Measurements from ENCODE around the gene AADAC.
"Not testable (repeated sequence)": the region's sequence is repeated elsewhere in the genome, so short reads cannot be mapped to it uniquely, and the experiment has no call there.

The AADAC gene

DNA sequence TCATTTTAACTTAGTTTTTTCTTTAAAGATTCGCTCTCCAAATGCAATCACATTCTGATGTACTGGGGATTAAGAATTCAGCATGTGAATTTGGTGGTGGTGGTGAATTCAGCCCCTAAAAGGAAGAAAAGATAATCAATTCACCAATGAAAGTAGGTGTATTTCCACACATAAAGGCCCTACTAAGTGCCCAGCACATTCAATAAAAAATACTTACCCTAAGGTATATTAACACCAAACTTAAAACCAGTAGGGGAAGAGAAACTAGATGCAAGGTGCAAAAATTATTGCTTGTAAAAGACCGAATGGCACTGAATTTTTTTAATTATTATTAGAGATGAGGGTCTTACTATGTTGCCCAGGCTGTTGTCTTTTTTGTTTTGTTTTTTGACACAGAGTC lies 42.7 kb downstream of the AADAC start:
- no peak for DNase-seq (ENCODE audit: low read depth in 3 of 3)

- DNase-seq (ENCODE audit: low read depth in 3 of 3), result no peak
Measured at GRCh38 chr3:151859233-151859673, 45.3 kb downstream of the AADAC start.

DNA sequence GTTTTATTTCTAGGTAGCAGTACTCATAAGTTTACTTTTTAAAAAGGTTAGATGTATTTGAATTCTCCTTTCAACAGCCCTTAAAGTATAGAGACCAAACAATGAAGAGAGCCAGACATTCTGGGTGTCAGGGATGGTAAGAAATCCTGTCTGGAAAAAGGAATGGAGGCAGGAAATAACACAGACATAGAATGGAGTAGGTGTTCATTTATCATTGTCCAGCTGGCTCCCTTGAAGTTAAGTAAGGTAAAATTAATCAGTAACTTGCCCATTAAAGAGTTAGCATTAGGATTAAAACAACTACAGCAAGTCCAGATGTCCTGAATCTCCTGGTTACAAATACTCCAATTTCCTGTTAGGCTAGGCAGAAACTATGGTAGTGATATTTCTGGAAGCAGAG lies 46.0 kb downstream of the AADAC start:
- DNase-seq (ENCODE audit: low read depth in 3 of 3), result no peak

- DNase-seq (ENCODE audit: low read depth in 3 of 3), result no peak
Measured at GRCh38 chr3:151863611-151864010, 49.7 kb downstream of the AADAC start.

DNA sequence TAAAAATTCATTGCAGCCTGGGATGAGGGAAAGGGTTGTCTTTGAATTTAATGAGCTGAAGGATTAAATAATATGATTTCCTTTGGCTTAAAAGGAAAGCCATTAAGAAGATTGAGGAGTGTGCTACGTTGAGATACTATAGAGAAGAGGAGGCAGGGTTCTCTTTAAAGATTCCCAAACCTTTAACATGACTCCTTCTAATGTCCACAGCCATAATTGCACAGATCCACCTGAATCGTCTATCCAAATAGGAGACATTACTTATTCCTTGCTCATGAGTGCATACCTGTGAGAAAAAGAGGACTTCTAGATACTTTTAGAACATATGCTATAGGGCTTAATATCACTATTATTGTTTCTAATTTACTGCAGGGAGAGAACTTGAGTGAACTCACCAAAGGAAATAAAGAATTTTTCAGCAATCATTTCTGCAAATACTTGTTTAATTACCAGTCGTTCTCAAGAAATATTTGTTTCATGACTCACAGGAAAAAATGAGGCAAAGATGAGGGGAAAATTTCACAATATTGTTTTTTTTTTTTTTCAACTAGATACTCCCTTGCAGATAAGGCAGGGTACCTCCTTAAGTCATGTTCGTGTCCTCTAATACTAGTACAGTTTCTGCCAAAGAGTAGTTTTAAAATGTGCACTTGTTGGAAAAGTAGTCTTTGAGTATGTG lies 50.6 kb downstream of the AADAC start:
- no peak for DNase-seq (ENCODE audit: low read depth in 3 of 3)

DNA sequence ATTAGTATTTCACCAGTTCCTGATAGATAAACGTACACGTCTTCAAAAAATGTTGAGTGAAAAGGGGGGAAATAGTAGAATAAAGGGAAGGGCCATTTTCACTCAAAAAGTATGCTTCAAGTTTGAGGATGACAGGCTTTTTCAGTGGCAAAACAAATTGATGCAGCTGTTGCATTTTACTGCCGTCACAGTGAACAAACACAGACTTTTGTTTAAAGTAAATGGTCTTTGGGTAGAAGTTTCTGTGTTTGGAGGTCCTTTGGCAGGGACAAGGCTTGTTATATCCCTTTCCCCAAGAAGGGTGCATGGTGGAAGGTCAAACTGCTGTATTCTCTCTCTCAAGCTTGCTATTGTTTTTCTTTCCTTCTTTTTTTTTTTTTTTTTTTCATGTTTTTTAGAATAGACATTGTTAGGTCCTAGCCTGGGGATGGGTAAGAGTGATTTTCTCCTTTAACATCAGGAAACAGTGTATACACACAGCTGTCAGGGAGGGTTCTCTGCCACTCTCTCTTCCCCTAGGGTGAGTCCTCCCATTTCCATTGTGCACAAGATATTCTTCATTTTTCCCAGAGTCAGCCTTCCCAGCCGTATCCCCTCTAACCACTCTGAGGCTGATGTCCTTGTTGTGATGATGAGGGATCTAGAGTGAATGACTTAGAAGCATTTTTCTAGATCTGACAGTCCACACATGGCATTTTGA lies 52.9 kb downstream of the AADAC start:
- no peak for DNase-seq (ENCODE audit: low read depth in 3 of 3)

DNA sequence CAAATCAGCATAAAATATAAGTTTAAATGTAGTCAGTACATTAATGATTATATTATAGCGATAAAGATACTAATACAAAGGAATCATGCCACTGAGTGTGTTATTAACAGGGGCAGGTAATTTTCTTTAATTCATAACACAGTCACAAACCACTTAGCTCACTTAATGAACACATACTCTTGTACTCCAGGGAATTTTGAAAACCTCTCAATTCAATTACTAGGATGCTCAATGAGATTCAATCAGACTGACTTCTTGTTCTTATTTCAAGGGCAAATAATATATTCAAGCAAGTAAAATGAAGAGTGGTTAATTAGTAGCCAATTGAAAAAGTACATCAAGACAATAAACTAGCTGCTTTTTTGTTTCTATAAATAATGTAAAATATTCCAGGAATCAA lies 53.8 kb downstream of the AADAC start:
- DNase-seq (ENCODE audit: low read depth in 3 of 3), result no peak

DNA sequence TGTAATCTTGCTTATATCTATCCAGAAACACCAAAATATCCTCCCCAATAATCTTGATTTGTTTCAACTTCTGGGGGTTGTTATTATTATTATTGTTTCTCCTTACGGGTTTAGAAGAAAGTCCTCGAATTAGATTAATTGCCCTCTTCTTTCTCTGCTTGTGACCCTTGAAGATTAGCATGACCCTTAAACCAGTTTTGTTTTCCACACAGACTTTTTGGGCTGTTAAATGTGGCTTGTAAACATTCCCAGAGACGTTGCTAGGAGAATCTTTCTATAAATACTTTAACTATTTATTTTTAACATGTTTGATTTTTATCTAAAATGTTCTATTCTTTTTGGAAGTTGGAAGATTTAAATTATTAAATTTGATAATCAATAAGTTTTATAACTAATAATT lies 55.3 kb downstream of the AADAC start:
- DNase-seq (ENCODE audit: low read depth in 3 of 3), result no peak

DNA sequence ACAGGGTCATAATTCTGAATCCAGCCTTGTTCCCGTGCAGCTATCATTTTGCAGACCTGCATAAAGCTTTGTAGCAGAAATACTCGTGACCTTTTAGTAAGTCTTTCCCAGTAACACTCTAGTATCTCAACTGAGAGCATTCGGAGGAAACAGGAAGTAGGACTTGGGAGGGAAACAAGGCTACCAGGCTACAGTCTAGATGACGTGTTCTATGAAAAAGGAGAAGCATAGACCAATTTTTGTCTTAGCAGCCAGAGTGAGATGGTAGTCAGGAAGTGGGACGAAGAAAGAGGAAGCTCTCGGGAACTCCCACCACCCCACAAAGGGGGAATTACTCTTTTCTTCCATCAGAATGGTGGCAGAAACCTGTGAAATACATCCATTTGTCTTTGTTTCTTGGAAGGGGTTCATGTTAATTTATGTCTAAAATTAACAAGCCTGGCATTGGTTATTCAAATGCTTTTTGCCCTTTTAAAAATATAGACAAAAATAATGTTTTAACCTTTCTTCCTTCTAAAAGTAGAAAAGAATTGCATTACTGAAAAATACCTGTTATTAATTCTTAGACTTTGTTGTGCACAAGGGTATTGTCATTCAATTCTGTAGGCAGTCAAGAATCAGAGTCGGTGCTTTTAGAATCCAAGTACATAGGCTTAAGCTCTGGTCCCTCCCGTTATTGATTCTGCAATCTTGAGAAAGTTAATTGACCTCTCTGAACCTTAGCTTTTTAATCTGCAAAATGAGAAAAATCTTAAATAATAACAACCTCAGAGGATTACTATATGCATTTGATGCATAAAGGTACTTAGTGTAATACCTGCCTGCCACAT lies 57.9 kb downstream of the AADAC start:
- no peak for DNase-seq (ENCODE audit: low read depth in 3 of 3)

DNA sequence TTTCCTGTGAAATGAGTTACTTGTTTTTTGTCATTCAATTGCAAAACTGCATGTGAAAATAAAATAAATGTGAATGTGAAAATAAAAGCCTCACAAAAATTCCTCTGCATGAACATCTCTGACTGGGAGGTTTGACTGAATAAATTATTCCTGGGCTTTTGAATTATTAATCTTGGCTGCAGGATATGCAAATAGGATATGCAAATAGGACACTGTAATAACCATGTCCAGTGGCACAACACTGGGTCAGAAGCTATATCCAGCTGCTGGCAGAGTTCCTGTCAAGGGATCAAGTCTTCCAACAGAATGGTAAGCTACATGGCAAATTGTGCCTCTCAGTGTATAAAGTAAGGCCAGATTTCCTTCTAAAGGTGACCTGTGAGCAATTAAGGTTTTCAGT lies 59.5 kb downstream of the AADAC start, which contains the start of gene SUCNR1:
Gene SUCNR1, plus strand, starts transcription at position 246 of the 400 bp plus-strand sequence. CDS start 6,250 bp downstream, outside the sequence.
- DNase-seq (ENCODE audit: low read depth in 3 of 3), result no peak

DNA sequence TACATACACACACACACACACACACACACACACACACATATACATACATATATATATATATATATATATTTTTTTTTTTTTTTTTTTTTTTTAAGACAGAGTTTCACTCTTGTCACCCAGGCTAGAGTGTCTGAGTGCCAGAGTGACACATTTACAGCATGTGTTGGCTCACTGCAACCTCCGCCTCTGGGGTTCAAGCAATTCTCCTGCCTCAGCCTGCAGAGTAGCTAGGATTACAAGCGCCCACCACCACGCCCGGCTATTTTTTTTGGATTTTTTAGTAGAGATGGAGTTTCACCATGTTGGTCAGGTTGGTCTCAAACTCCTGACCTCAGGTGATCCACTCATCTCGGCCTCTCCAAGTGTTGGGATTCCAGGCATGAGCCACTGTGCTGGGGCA lies 60.2 kb downstream of the AADAC start:
- DNase-seq (ENCODE audit: low read depth in 3 of 3), result not testable (repeated sequence)

- DNase-seq (ENCODE audit: low read depth in 3 of 3), result no peak
Measured at GRCh38 chr3:151875759-151876158, 61.8 kb downstream of the AADAC start.

DNA sequence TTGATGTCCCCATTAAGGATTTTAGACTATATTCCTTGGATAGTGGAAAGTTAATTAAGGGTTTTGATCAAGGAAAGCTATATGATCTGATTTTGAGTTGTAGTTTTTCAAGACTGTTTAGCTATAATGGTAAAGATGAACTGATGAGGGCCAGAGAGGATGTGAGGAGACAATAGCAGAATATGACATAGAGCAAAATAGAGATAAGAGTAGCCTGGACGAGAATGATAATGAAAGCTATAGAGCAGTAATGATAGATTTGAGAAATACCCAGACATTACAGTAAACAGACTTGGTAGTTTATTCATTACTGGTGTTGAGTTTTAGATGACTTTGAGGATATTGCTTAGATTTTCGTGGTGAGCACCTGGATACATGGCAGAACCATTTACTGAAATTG lies 63.4 kb downstream of the AADAC start:
- DNase-seq (ENCODE audit: low read depth in 3 of 3), result no peak

Data from stimulated activated CD4-positive, alpha-beta T cell treated with anti-CD3 and anti-CD28 coated beads, TNF-alpha, amount 100 ng/mL, for 24 hours (primary cell).